T-helper 1 cell (primary cell): Measurements from ENCODE around the gene OR13A1.
"Not testable (repeated sequence)": the region's sequence is repeated elsewhere in the genome, so short reads cannot be mapped to it uniquely, and the experiment has no call there.

Source experiments
- DNase-seq, 5 donors: peaks; one replicate each; pipeline ENCODE4 v3.0.0-alpha.2; 2012 to 2020
- total RNA-seq, 4 donors: gene quantifications; one replicate each; lab custom pipeline; 2026; lab: John Stamatoyannopoulos, UW

The OR13A1 gene, protein sequence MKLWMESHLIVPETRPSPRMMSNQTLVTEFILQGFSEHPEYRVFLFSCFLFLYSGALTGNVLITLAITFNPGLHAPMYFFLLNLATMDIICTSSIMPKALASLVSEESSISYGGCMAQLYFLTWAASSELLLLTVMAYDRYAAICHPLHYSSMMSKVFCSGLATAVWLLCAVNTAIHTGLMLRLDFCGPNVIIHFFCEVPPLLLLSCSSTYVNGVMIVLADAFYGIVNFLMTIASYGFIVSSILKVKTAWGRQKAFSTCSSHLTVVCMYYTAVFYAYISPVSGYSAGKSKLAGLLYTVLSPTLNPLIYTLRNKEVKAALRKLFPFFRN
- total RNA-seq: 0 to 0.15 (median 0.06) reads per million in 4 donors

DNA sequence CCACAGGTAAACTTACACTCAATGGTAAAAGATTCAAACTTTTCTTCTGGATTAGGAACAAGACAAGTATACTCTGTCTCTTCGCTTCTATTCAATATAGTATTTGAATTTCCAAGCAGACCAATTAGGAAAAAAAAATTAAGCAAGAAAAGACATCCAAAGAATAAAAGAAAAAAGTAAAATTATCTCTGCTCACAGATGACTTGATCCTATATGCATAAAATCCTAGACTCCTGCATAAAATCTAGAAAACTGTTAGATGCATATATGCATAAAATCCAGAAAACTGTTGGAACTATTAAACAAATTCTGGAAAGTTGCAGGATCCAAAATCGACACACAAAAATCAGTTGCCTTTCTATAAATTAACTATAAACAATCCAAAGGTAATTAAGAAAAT, at the start of gene OR13A1:
TSS of gene OR13A1 (minus strand) at position 101 of the 400 bp plus-strand sequence. CDS start 11,186 bp downstream, outside the sequence.
- no peak for DNase-seq

DNA sequence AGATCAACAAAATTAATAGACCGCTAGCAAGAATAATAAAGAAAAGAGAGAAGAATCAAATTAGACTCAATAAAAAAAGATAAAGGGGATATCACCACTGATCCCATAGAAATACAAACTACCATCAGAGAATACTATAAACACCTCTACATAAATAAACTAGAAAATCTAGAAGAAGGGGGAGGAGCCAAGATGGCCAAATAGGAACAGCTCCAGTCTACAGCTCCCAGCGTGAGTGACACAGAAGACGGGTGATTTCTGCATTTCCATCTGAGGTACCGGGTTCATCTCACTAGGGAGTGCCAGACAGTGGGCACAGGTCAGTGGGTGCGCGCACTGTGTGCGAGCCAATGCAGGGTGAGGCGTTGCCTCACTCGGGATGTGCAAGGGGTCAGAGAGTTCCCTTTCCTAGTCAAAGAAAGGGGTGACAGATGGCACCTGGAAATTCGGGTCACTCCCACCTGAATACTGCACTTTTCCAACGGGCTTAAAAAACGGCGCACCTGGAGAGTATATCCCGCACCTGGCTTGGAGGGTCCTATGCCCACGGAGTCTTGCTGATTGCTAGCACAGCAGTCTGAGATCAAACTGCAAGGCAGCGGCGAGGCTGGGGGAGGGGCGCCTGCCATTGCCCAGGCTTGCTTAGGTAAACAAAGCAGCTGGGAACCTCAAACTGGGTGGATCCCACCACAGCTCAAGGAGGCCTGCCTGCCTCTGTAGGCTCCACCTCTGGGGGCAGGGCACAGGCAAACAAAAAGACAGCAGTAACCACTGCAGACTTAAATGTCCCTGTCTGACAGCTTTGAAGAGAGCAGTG, 46.8 kb upstream of the OR13A1 start:
- peak in 1 of 5 donors; percentile 28 for DNase-seq

DNA sequence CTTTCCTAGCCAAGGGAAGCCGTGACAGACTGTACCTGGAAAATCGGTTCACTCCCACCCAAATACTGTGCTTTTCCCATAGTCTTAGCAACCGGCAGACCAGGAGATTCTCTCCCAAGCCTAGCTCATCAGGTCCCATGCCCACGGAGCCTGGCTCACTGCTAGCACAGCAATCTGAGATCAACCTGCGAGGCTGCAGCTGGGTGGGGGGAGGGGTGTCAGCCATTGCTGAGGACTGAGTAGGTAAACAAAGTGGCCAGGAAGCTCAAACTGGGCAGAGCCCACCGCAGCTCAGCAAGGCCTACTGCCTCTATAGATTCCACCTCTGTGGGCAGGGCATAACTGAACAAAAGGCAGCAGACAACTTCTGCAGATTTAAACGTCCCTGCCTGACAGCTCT, 43.6 kb upstream of the OR13A1 start:
- not testable (repeated sequence) for DNase-seq

DNA sequence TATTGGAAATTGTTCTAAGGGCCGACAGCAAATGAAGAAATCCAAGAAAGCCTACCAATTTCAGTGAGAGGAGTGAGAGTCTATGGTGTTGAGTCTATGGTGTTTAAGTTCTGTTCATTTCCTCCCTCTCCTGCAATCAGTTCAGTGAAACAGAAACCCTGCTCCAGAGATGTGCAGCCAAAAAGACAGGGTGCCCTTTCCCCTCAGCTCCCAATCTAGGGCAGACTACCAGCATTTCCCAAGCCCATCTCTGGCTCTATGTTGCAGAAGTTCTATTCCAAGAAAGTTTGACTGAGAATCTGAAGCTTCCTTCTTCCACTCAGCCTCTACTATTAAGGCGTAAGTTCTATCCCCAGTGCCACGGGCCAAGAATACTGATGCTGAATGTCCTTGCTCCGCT, 40.1 kb upstream of the OR13A1 start:
- no peak for DNase-seq

DNA sequence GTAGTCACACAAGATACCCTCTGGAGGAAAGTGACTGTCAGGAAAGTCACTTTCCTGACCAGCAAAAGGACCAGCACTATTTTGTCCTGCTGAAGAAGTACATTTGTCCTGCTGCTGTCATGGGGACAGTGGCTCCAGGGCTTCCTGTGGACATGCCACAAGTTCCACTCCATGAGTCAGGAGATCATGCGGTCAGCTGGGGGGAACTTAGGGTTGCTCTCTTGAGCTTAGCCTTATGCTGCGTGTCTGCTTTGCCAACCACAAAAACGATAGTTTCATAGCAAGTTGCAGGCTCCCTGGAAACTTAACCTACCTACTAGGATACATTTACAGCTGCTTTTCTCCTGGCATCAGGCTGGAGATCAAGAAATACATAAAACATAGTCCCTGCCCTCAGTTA, 38.9 kb upstream of the OR13A1 start:
- no peak for DNase-seq

DNA sequence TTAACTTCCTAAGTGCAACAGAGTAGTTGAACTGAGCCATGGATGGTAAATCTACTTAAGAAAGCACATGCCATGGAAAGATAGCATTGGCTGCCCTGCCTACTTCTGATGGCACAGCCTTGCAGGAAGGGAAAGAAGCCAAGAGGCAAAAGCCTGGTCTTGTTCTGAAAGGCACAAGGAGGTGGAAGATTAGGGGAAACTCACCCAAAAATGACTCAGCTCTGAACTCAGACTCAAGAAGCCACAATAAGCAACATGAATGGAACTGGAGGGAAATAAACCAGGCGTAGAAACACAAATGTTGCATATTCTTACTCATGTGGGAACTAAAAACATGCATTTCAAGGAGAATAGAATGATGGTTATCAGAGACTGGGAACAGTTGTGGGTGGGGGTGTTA, 37.8 kb upstream of the OR13A1 start:
- no peak for DNase-seq

DNA sequence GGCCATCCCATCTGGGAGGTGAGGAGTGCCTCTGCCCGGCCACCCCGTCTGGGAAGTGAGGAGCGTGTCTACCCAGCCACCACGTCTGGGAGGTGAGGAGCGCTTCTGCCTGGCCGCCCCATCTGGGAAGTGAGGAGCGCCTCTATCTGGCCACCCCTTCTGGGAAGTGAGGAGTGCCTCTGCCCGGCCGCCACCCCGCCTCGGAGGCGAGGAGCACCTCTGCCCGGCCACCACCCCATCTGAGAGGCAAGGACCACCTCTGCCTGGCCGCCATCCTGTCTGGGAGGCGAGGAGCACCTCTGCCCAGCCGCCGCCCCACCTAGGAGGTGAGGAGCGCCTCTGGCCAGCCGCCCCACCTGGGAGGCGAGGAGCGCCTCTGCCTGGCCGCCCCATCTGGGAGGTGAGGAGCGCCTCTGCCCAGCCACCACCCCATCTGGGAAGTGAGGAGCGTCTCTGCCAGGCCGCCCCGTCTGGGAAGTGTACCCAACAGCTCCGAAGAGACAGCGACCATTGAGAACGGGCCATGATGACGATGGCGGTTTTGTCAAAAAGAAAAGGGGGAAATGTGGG, 32.9 kb upstream of the OR13A1 start:
- not testable (repeated sequence) for DNase-seq

DNA sequence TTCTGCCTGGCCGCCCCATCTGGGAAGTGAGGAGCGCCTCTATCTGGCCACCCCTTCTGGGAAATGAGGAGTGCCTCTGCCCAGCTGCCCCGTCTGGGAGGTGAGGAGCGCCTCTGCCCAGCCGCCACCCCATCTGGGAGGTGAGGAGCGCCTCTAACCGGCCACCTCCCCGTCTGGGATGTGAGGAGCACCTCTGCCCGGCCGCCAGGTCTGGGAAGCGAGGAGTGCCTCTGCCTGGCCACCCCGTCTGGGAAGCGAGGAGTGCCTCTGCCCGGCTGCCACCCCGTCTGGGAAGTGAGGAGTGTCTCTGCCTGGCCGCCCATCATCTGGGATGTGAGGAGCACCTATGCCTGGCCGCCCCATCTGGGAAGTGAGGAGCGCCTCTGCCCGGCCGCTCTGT, 32.1 kb upstream of the OR13A1 start:
- not testable (repeated sequence) for DNase-seq

DNA sequence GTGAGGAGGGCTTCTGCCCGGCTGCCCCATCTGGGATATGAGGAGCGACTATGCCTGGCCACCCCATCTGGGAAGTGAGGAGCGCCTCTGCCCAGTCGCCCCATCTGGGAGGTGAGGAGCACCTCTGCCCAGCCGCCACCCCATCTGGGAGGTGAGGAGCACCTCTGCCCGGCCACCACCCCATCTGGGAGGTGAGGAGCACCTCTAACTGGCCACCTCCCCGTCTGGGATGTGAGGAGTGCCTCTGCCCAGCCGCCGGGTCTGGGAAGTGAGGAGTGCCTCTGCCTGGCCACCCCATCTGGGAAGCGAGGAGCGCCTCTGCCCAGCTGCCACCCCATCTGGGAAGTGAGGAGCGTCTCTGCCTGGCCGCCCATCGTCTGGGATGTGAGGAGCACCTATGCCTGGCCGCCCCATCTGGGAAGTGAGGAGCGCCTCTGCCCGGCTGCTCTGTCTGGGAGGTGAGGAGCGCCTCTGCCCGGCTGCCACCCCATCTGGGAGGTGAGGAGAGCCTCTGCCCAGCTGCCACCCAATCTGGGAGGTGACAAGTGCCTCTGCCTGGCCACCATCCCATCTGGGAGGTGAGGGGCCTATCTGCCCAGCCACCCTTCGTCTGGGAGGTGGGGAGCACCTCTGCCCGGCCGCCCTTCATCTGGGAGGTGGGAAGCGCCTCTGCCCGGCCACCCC, 31.4 kb upstream of the OR13A1 start:
- not testable (repeated sequence) for DNase-seq

DNA sequence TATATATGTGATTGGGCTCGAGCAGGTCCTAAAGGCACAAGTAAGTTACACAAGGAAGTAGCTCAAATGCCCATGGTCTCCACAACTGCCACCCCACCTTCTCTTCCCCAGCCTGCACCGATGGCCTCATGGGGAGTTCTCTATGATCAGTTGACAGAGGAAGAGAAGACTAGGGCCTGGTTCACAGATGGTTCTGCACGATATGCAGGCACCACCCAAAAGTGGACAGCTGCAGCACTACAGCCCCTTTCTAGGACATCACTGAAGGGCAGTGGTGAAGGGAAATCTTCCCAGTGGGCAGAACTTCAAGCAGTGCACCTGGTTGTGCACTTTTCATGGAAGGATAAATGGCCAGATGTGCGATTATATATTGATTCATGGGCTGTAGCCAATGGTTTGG, 25.0 kb upstream of the OR13A1 start:
- not testable (repeated sequence) for DNase-seq

DNA sequence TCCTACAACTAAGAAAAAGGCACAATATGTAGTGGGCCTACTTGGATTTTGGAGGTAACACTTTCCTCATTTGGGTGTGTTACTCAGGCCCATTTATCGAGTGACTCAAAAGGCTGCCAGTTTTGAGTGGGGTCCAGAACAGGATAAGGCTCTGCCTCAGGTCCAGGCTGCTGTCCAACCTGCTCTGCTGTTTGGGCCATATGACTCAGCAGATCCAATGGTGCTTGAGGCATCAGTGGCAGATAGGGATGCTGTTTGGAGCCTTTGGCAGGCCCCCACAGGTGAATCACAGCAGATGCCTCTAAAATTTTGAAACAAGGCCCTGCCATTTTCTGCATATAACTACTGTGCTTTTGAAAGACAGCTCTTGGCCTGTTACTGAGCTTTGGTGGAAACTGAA, 24.5 kb upstream of the OR13A1 start:
- DNase-seq: no peak

DNA sequence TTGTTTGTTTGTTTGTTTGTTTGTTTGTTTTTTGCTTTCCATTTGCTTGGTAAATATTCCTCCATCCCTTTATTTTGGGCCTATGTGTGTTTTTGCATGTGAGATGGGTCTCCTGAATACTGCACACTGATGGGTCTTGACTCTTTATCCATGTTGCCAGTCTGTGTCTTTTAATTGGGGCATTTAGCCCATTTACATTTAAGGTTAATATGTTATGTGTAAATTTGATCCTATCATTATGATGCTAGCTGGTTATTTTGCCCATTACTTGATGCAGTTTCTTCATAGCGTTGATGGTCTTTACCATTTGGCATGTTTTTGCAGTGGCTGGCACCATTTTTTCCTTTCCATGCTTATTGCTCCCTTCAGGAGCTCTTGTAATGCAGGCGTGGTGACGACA, 16.4 kb upstream of the OR13A1 start:
- not testable (repeated sequence) for DNase-seq

DNA sequence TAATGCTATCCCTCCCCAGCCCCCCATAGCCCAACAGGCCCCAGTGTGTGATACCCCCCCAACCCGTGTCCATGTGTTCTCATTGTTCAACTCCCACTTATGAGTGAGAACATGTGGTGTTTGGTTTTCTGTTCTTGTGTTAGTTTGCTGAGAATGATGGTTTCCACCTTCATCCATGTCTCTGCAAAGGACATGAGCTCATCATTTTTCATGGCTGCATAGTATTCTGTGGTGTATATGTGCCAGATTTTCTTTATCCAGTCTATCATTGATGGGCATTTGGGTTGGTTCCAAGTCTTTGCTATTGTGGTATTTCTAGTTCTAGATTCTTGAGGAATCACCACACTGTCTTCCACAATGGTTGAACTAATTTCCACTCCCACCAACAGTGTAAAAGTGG, 11.5 kb upstream of the OR13A1 start:
- not testable (repeated sequence) for DNase-seq

DNA sequence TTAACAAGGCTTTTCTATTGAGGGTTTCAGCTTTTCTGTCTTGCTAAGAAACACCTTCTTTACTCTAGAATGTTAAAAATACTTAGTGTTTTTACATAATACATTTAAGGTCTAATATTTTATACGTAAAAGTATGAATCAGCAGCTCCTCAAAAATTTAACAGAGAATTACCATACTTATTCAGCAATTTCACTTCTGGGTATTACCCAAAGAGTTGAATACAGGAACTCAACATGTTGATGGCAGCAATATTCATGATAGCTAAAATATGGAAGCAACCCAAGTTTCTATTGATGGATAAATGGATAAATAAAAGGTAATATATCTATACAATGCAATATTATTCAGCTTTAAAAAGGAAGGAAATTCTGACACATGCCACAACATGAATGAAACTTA, 9.7 kb upstream of the OR13A1 start:
- no peak for DNase-seq

DNA sequence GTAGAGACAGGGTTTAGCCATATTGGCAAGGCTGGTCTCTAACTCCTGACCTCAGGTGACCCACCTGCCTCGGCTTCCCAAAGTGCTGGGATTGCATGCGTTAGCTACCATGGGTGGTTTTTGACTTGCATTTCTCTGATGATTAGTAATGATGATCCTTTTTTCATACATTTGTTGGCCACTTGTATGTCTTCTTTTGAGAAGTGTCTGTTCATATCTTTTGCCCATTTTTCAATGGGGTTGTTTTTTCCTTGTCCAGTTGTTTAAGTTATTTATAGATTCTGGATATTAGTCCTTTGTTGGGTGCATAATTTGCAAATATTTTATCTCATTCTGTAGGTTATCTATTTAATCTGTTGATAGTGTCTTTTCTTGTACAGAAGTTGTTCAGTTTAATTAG, 4.3 kb upstream of the OR13A1 start:
- no peak for DNase-seq

DNA sequence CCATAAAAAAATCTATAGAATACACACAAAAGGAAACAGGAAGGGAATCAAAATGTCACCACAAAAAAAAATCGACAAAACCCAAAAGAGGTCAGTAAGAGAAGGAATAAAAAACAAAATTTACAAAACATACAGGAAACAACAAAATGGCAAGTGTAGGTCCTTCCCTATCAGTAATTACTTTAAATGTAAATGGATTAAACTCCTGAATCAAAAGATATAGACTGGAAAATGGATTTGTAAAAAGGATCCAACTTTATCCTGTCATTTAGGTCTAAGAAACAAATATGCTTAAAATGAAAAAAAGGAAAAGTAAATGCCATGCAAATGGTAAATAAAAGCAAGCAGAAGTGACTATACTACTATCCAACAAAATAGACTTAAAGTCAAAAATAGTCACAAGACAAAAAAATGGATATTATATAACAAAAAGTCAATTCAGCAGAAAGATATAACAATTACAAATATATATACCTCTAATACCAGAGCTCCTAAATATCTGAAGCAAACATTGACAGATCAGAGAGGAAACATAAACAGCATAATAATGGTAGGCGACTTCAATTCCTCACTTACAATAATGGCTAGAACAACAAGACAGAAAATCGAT, 2.0 kb downstream of the OR13A1 start:
- no peak for DNase-seq

DNA sequence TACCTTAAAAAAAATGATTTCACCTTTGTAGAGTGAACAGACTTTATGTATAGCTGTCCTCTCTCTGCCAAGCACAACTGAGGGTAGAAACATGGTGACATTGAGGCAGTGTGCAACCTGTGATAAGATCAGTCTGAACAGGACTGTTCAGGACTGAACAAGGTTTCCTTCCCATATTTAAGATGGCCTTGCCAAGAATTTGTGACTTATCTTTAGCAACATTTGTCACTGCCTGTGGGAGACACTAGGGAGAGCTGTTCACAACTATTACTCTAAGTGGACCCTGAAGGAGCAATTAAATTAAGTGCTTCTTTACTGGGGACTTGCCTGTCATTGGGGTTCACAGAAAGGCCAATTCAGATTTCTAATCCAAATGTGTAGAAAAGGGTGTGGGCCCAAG, 6.7 kb downstream of the OR13A1 start:
- DNase-seq: peak in 1 of 5 donors; percentile 10

DNA sequence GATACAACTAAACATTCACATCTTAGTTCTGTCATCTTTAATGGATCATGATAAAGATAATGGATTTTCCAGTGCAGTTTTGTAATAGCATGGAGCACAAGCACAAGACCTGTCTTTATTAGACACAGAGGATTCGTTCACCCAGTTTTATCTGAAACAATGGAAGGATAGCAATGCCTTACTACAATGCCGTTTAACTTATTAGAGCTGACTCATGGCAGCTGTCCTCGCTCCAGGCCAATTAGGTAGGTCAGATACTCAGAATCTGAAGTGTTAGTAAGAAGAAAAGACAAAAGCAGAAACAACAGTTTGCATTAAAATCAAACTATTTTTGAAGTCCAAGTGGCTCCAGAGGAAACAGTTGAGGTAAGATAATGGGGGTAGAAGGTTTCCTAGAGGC, 12.8 kb downstream of the OR13A1 start:
- DNase-seq: no peak

DNA sequence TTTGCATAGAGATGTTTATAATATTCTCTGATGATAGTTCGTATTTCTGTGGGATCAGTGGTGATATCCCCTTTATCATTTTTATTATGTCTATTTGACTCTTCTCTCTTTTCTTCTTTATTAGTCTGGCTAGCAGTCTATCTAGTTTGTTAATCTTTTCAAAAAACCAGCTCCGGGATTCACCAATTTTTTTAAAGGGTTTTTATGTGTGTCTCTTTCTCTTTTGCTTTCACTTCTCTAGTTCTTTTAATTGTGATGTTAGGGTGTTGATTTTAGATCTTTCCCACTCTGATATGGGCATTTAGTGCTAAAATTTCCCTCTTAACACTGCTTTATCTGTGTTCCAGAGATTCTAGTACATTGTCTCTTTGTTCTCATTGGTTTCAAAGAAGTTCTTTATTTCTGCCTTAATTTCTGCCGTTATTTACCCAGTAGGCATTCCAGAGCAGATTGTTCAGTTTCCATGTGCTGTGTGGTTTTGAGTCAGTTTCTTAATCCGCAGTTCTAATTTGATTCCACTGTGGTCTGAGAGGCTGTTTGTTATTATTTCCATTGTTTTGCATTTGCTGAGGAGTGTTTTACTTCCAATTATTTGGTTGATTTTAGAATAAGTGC, 17.0 kb downstream of the OR13A1 start:
- not testable (repeated sequence) for DNase-seq

DNA sequence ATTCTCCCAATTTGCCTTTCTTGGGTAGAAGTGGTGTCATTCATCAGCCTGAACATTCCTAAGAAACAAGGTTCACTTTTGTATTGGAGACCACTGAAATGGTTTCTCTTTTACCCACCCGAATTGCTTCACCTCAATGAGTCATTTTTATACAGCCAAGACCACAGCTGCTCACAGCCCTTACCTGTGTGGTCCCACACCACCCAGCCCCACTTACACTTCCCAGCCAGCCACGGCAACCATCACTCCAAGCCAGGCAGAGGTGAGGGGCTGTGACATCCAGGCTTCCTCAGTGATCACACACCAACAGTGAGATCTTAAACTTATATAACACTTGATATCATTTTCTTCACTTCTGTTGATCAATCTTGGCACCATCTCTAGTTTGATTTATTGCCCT, 20.7 kb downstream of the OR13A1 start:
- DNase-seq: no peak

DNA sequence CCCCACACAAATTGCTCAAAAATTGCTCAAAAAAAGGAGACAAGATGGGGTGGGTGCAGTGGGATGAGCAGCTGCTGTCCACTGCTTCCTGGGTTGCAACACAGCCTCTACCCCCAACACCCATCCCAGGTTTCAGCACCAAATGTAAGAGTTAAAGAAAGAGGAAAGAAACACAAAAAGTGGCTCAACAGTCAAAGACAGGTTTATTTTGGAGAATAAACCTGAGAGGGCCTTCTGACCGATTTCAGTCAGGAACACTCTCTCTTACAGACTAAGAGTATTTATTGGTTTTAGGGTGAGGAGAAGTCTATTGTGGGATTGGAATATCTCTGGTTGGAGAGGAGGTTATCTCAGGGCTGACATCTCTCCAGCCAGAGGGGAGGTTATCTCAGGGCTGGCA, 28.4 kb downstream of the OR13A1 start:
- no peak for DNase-seq

DNA sequence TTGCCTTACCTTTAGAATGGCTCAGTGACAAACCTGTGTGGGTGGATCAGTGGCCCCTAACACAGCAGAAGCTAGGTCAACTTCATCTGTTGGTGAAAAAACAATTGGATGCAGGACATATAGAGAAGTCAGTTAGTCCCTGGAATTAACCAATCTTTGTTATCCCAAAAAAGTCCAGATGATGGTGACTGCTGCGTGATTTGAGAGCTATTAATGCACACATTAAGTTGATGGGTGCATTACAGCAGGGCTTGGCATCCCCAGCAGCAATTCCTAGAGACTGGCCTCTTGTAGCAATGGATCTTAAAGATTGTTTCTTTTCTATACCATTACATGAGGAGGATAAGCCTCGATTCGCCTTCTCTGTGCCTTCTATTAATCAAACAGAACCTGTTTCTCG, 33.3 kb downstream of the OR13A1 start:
- no peak for DNase-seq
